Stimulated activated CD4-positive, alpha-beta T cell treated with anti-CD3 and anti-CD28 coated beads, Interleukin-1b, Interleukin-23, amount 100 ng/mL, for 48 hours (primary cell): ENCODE measurements around the gene ZNF587B.
"Not testable (repeated sequence)": the region's sequence is repeated elsewhere in the genome, so short reads cannot be mapped to it uniquely, and the experiment has no call there.

ENCODE experiments used
- DNase-seq: peaks from one replicate; pipeline ENCODE4 v3.0.0-alpha.2; 2020

The ZNF587B gene

GRCh38 chr19:57819475-57820148, 10.5 kb upstream of the ZNF587B start:
- peak; percentile 85 for DNase-seq

- no peak for DNase-seq
These were observed 9.5 kb upstream of the ZNF587B start for GRCh38 chr19:57820599-57820998.

- not testable (repeated sequence) for DNase-seq
These were observed 9.0 kb upstream of the ZNF587B start for GRCh38 chr19:57821095-57821494.

GRCh38 chr19:57821501-57821900, 8.6 kb upstream of the ZNF587B start:
- DNase-seq, result not testable (repeated sequence)

- not testable (repeated sequence) for DNase-seq
These were observed 6.9 kb upstream of the ZNF587B start for GRCh38 chr19:57823155-57823554.

GRCh38 chr19:57823608-57824007, 6.5 kb upstream of the ZNF587B start:
- not testable (repeated sequence) for DNase-seq

- DNase-seq, result no peak
These were observed 4.6 kb upstream of the ZNF587B start for GRCh38 chr19:57825511-57825910.

GRCh38 chr19:57829316-57829715, 783 bp upstream of the ZNF587B start:
- no peak for DNase-seq

- DNase-seq, result not testable (repeated sequence)
These were observed 6.9 kb downstream of the ZNF587B start for GRCh38 chr19:57836991-57837390.

GRCh38 chr19:57838622-57839191, 8.6 kb downstream of the ZNF587B start:
- DNase-seq, result not testable (repeated sequence)

- no peak for DNase-seq
These were observed 11.1 kb downstream of the ZNF587B start for GRCh38 chr19:57841122-57841763.

GRCh38 chr19:57847164-57847563, 17.1 kb downstream of the ZNF587B start:
- DNase-seq, result not testable (repeated sequence)

GRCh38 chr19:57849162-57849665, 19.1 kb downstream of the ZNF587B start:
- not testable (repeated sequence) for DNase-seq

GRCh38 chr19:57849666-57850473, 19.8 kb downstream of the ZNF587B start, which contains the start of gene ZNF587:
ZNF587 (plus strand) TSS chr19:57849859; CDS start chr19:57850039, 180 bp downstream.
- peak; percentile 81 for DNase-seq

- DNase-seq, result peak; percentile 13
These were observed 20.5 kb downstream of the ZNF587B start for GRCh38 chr19:57850553-57851017.

- DNase-seq, result not testable (repeated sequence)
These were observed 21.9 kb downstream of the ZNF587B start for GRCh38 chr19:57851812-57852603.

GRCh38 chr19:57854117-57854516, 24.0 kb downstream of the ZNF587B start:
- not testable (repeated sequence) for DNase-seq

- not testable (repeated sequence) for DNase-seq
These were observed 32.3 kb downstream of the ZNF587B start for GRCh38 chr19:57862351-57862750.

GRCh38 chr19:57867868-57868492, 37.9 kb downstream of the ZNF587B start:
- DNase-seq, result no peak

- DNase-seq, result not testable (repeated sequence)
These were observed 39.6 kb downstream of the ZNF587B start for GRCh38 chr19:57869655-57870054.

GRCh38 chr19:57870225-57870624, 40.1 kb downstream of the ZNF587B start:
- DNase-seq, result no peak
